ENCODE data around the gene METRN.
"Not testable (repeated sequence)": the region's sequence is repeated elsewhere in the genome, so short reads cannot be mapped to it uniquely, and the experiment has no call there.

The METRN gene

DNA sequence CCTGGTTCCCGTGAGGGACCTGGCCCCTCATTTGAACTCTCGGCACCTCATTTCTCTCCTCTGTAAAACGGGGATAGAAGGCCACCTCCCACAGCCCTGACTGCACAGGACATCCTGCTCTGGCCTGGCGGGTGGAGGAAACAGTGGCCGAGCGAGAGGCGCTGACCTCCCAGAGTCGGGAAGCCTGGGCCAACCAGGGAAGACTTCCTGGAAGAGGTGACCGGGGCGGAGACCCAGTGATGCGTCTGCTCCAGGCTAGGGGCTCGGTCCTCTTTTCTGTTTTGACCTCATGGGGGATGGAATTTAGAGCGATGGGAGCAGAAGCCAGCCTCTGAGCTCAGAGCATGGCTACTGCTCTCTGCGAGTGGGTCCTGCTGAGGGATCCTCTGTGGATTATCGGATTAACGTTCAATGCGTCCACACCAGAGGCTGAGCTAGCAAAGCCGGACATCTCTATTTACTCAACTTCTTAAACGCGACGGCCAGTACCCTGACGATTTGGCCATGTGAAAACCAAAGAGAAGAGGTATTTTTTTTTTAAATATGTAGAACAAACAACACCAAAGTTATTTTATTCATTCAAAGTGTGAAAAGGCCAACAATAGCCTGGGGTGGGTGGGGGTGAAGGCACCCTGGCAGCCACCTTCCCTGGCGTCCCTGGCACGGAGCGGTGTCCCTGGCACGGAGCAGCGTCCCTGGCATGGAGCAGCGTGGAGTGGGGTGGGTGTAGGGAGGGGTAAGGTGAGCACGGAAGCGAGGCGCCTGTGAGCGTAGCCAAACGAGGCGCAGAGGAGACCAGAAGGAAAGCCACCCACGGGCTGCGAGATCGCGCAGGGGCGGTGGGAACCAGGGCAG, 36.5 kb downstream of the METRN start:
- Histone ChIP-seq H3K36me3 (ENCODE audit: insufficient read depth, low read length) (no peaks in the 10 kb centered on the region), H3K9me3 (ENCODE audit: insufficient read depth, low read depth, low read length) (no peaks in the 10 kb centered on the region), H3K4me3 (ENCODE audit: low read length, poor library complexity, severe bottlenecking) (no peak overlapping the region), H3F3A (ENCODE audit: low read depth) (no peaks in the 10 kb centered on the region), H2AFZ (ENCODE audit: low read length) (no peak overlapping the region), H3K27me3 (ENCODE audit: insufficient read depth, low read length, poor library complexity, severe bottlenecking) (no peaks in the 10 kb centered on the region), H4K20me1 (ENCODE audit: insufficient read depth, low read length, poor library complexity, severe bottlenecking) (no peaks in the 10 kb centered on the region), H3K9me2 (replicated peaks; ENCODE audit: low read depth, low read length) (no peaks in the 10 kb centered on the region), H3K4me1 (ENCODE audit: insufficient read depth, low read length, poor library complexity, severe bottlenecking) (no peaks in the 10 kb centered on the region), H3K4me2 (ENCODE audit: low read depth, low read length, poor library complexity, severe bottlenecking) (no peak overlapping the region), H3K79me2 (ENCODE audit: insufficient read depth, low read length) (no peaks in the 10 kb centered on the region), H3K9ac (ENCODE audit: low read depth, low read length, poor library complexity, severe bottlenecking) (no peak overlapping the region)
- TF ChIP-seq, protein P1, sequence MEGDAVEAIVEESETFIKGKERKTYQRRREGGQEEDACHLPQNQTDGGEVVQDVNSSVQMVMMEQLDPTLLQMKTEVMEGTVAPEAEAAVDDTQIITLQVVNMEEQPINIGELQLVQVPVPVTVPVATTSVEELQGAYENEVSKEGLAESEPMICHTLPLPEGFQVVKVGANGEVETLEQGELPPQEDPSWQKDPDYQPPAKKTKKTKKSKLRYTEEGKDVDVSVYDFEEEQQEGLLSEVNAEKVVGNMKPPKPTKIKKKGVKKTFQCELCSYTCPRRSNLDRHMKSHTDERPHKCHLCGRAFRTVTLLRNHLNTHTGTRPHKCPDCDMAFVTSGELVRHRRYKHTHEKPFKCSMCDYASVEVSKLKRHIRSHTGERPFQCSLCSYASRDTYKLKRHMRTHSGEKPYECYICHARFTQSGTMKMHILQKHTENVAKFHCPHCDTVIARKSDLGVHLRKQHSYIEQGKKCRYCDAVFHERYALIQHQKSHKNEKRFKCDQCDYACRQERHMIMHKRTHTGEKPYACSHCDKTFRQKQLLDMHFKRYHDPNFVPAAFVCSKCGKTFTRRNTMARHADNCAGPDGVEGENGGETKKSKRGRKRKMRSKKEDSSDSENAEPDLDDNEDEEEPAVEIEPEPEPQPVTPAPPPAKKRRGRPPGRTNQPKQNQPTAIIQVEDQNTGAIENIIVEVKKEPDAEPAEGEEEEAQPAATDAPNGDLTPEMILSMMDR (conservative IDR thresholded peaks at IDR 0.05; ENCODE audit: low read length): no peak
- TF ChIP-seq EZH2phosphoT487 (IDR thresholded peaks at IDR 0.05; ENCODE audit: borderline replicate concordance): no peak

DNA sequence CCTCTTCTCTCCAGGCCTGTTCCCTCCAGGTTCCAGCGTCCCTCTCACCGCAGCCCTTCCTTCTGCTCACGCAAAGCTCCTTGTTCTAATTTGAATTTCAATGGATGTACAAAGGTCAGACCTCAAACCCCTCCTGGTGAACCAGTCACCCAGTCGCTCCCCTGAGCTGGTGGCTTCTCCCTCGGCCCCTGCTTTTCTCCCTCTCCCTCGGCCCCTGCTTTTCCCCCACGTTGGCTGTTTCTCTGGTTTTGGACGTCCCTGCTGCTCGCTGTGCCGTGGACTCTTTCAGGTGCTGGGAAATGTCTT, 37.0 kb downstream of the METRN start:
- Histone ChIP-seq H3K4me2 (ENCODE audit: low read depth, low read length, poor library complexity, severe bottlenecking) (no peak overlapping the region), H3K36me3 (ENCODE audit: insufficient read depth, low read length) (no peaks in the 10 kb centered on the region), H3K4me3 (ENCODE audit: low read length, poor library complexity, severe bottlenecking) (no peak overlapping the region), H3K9me3 (ENCODE audit: insufficient read depth, low read depth, low read length) (no peaks in the 10 kb centered on the region), H3K9ac (ENCODE audit: low read depth, low read length, poor library complexity, severe bottlenecking) (no peak overlapping the region), H2AFZ (ENCODE audit: low read length) (no peak overlapping the region), H3K27me3 (ENCODE audit: insufficient read depth, low read length, poor library complexity, severe bottlenecking) (no peaks in the 10 kb centered on the region), H3K4me1 (ENCODE audit: insufficient read depth, low read length, poor library complexity, severe bottlenecking) (no peaks in the 10 kb centered on the region), H4K20me1 (ENCODE audit: insufficient read depth, low read length, poor library complexity, severe bottlenecking) (no peaks in the 10 kb centered on the region), H3K79me2 (ENCODE audit: insufficient read depth, low read length) (no peaks in the 10 kb centered on the region), H3F3A (ENCODE audit: low read depth) (no peaks in the 10 kb centered on the region), H3K9me2 (replicated peaks; ENCODE audit: low read depth, low read length) (no peaks in the 10 kb centered on the region)
- TF ChIP-seq, protein P1 (conservative IDR thresholded peaks at IDR 0.05; ENCODE audit: low read length): no peak
- TF ChIP-seq EZH2phosphoT487 (IDR thresholded peaks at IDR 0.05; ENCODE audit: borderline replicate concordance): no peak

DNA sequence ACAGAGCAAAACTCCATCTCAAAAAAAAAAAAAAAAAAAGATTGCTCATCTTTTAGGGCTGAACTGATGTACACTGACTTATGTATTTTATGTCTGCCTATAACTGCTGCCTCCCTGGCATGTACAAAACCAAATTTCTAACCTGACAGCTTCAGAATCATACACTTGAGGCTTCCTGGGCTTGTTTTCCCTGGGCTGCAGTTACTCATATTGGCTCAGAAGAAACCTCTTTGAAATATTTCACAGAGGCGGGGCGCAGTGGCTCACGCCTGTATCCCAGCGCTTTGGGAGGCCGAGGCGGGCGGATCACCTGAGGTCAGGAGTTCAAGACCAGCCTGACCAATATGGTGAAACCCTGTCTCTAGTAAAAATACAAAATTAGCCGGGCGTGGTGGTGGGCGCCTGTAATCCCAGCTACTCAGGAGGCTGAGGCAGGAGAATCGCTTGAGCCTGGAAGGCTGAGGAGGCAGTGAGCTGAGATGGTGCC, 39.2 kb downstream of the METRN start:
- not testable (repeated sequence) for H2AFZ ChIP-seq (ENCODE audit: low read length); H3K4me1 ChIP-seq (ENCODE audit: insufficient read depth, low read length, poor library complexity, severe bottlenecking); H3K36me3 ChIP-seq (ENCODE audit: insufficient read depth, low read length); H3K9me2 ChIP-seq (replicated peaks; ENCODE audit: low read depth, low read length); H4K20me1 ChIP-seq (ENCODE audit: insufficient read depth, low read length, poor library complexity, severe bottlenecking); H3K9ac ChIP-seq (ENCODE audit: low read depth, low read length, poor library complexity, severe bottlenecking); H3F3A ChIP-seq (ENCODE audit: low read depth); H3K9me3 ChIP-seq (ENCODE audit: insufficient read depth, low read depth, low read length); H3K27me3 ChIP-seq (ENCODE audit: insufficient read depth, low read length, poor library complexity, severe bottlenecking); H3K4me2 ChIP-seq (ENCODE audit: low read depth, low read length, poor library complexity, severe bottlenecking); H3K4me3 ChIP-seq (ENCODE audit: low read length, poor library complexity, severe bottlenecking); H3K79me2 ChIP-seq (ENCODE audit: insufficient read depth, low read length)

DNA sequence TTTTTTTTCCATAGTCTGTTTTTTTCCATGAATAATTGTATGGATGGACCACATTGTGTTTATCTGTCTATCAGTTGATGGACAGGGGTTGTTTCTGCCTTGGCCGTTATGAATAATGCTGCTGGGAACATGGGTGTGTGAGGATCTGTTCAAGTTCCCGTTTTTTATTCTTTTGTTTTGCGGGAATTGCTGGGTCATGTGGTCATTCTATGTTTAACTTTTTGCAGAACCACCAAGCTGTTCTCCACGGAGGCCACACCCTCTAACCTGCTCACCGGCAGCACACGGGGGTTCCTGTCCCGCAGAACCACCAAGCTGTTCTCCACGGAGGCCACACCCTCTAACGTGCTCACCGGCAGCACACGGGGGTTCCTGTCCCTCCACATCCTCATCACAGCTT, 39.7 kb downstream of the METRN start:
- no peaks in the 10 kb centered on the region for H3F3A ChIP-seq (ENCODE audit: low read depth)

More for the DNA sequence above, 39.7 kb downstream of the METRN start:
- Histone ChIP-seq H3K36me3 (ENCODE audit: insufficient read depth, low read length) (no peaks in the 10 kb centered on the region), H2AFZ (ENCODE audit: low read length) (no peak overlapping the region), H3K4me2 (ENCODE audit: low read depth, low read length, poor library complexity, severe bottlenecking) (no peak overlapping the region), H4K20me1 (ENCODE audit: insufficient read depth, low read length, poor library complexity, severe bottlenecking) (no peaks in the 10 kb centered on the region), H3K27me3 (ENCODE audit: insufficient read depth, low read length, poor library complexity, severe bottlenecking) (no peaks in the 10 kb centered on the region), H3K4me3 (ENCODE audit: low read length, poor library complexity, severe bottlenecking) (no peak overlapping the region), H3K4me1 (ENCODE audit: insufficient read depth, low read length, poor library complexity, severe bottlenecking) (no peaks in the 10 kb centered on the region), H3K79me2 (ENCODE audit: insufficient read depth, low read length) (no peaks in the 10 kb centered on the region), H3K9me2 (replicated peaks; ENCODE audit: low read depth, low read length) (no peaks in the 10 kb centered on the region), H3K9me3 (ENCODE audit: insufficient read depth, low read depth, low read length) (no peaks in the 10 kb centered on the region), H3K9ac (ENCODE audit: low read depth, low read length, poor library complexity, severe bottlenecking) (no peak overlapping the region)
- TF ChIP-seq, protein P1 (conservative IDR thresholded peaks at IDR 0.05; ENCODE audit: low read length): no peak
- TF ChIP-seq EZH2phosphoT487 (IDR thresholded peaks at IDR 0.05; ENCODE audit: borderline replicate concordance): no peak

All from Loucy (cell line).